CD4-positive, alpha-beta T cell treated with Interleukin-2 at 100 ng/mL for 4 hours (primary cell): ENCODE measurements around the gene PLEKHM3.

ENCODE experiments used
- DNase-seq: peaks from one replicate; pipeline ENCODE4 v3.0.0-alpha.2; 2020; ENCODE audit warnings: low spot score

The PLEKHM3 gene

DNA sequence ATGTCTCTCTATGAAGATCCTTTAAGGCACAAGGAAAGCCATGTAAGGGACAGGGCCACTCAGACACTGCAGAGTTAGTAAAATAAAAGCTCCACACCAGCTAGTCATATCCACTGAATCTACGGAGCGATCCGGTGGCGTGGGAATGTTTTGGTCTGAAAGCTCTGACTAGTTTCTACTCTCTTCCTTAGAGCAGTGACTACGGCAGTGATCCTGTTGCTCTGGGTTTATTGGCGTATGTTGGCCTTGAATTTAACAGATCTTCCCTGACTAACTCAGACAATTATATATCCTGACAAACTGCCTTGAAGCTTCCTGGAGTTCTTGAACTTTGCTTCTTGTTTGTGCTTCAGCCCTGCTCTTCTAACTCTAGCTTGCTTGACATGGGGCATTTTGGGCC is 140.3 kb downstream of the PLEKHM3 start:
- no peak for DNase-seq

DNA sequence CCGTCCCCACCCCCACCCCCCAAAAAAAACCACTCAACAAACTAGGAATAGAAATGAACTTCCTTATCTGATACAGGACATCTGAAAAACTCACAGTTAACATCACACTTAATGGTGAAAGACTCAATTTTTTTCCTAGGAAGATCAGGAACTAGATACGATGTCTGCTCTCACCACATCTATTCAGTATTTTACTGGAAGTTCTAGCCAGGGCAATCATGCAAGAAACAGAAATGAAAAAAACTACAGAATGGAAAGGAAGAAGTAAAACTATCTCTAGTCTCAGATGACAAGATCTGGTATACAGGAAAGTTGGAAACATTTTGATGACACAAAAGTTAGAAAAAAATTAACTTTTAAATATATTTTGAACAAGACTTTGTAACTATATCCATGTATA is 141.2 kb downstream of the PLEKHM3 start:
- no peak for DNase-seq

DNA sequence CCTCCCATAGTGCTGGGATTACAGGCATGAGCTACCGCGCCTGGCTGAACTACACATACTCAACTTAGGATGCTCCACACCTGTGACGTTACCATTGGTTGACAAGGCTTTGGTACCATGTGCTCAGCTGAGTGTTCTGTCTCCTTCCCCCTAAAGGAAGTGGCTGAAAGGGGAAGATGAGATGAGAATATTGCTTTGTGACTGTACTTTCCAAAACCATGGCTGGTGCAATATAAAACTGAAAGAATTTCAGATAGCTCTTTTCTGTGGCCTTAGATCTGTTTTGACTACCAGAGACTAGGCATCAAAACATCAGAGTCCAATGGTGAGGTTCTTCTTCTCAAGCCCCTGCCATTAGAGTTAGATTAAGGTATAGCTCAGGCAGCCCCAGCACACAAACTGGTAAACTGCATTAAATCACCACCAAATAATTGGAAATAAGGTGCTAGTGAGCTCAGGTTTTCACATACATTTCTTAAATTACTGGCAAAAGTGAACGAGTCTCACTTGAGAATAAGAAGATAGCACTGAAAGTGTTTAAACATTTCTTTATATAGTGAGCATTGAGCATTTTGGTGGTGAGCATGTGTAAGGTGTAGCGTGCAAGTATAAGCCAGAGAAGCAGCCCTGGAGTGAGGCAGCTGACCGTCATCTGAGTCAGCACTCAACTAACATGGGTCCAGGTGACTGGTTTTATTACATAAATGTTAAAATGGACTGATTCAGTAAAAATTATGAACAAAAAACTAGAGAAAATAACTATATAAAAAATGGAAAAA is 142.1 kb downstream of the PLEKHM3 start:
- DNase-seq: no peak

DNA sequence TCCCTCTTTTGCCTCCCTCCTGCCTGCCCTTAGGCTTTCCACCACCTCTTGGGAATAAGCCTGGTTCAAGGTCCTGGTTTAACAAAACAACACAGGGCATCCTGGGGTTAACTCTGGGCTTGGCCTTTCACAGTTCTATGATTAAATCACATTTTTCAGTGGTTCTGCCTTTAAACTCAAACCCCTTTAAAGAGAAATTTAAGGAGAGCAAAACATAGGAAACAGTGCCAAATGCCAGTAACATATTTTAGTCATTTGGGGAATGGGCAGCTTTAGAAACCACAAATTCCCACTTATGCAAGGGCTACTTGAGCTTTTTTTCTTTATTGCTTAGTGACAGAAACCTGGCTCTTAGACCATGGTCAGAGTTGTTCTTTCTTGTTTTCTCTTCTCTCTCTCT is 143.4 kb downstream of the PLEKHM3 start:
- no peak for DNase-seq

DNA sequence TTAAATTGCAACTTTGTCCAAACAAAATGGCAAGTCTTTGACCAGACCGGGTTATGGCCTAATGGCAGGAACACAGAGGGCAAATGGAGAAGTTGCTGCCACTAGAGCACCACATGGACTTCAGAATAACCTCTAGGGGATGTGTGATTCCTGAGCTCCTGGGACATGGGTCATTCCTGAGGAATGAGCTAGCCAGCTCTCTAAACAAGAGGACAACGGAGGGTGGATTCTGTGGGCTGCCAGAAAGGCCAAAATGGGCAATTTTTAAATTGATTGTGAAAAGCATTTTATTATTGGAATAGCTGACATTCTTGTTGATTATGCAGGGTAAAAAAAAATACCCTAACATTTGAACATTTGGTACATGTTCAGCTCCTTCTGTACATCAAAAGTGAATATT is 145.8 kb downstream of the PLEKHM3 start:
- no peak for DNase-seq

DNA sequence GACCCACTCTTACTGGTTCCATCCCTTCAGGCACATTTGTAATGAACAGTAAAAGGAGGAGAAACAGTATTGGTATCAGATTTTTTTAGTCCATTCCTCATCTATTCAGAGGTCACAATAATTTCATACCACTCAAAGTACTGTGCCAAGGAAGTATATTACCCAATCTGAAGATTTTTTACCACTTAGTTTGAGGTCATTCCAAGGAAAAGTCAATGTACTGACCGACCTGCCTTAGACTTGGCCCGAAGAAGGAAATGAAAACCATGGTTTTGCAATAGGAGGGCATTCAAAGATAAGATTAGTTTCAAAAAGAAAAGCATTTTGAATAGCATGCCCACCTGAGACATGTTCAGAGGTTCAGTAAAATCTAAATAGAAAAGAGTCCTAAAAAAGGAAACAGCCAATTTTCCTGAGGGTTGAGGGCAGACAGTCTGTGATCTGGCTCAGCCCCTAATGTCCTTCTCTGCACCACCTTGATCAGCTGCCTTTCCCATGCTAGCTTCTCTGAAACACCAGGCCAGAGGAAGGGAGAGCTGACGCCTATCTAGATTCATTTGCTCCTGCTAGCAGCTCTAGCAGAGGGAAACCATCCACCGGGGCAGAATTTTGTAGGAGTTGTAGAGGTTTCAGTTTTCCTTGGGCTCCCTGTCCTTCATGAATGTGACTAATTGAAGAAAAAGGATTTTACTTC is 148.3 kb downstream of the PLEKHM3 start:
- DNase-seq: no peak

DNA sequence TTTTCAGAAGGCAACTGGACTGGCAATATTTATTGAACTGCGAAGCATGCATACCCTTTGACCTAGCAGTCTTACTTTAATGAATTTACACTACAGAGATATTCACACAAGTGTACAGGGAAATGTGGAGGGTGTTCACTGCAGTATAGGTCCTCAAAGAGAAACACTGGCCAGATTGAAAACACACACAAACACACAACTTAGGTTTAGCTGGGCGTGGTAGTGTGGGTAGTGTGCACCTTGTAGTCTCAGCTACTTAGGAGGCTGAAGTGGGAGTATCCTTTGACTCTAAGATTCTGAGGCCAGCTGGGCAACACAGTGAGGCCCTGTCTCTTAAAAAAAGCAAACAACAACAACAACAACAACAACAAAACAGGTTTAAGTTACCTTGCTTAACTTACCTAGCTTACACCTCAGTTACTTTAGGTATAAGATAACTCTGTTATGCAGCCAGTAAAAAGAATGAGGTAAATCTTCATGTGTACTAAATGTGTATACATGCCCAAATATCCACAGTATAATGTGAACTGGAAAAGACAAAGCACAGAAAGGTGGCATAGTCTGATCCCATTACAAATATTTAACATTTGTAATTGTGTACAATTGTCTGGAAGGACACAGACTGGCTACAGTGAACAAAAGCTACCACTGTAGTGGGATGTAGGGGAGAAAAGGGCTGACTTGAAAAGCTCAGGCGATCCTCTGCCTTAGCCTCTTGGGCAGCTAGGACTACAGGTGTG is 149.7 kb downstream of the PLEKHM3 start:
- DNase-seq: no peak

DNA sequence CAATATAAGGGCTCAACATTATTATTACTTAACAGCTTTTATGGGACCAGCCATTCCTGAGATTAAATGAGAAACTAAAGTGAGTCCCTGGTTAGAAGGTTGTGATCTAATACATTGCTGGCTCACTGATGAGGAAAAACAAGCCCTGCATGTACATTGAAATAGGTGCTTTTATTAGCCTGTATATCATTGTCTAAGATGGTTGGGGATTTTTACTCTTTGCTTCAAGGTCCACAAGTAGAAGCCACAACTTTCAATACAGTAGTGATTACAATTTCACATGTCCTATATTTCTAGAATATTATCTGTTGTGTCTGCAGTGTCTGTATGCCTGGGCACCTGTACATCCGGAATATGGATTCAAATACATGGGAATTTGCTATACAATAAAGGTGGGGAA is 151.5 kb downstream of the PLEKHM3 start:
- DNase-seq: no peak

DNA sequence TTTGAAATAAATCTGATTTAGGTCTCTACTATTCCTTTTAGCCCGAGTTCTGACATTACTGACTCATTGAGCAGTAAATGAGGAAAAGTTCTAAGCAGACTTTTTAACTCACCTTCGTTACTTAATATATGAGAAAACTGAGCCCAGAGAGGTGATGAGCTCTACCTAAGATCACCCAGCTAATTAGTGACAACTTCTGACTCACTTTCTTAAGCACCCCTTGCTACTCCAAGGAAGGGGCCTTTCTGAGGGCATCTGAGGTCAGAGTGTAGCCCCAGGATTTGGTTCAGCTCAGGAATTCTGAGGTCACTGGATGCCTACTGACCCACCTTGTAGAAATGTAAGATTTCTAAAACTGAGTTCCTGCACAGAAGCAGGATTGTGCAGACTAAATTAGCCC is 153.4 kb downstream of the PLEKHM3 start:
- no peak for DNase-seq

DNA sequence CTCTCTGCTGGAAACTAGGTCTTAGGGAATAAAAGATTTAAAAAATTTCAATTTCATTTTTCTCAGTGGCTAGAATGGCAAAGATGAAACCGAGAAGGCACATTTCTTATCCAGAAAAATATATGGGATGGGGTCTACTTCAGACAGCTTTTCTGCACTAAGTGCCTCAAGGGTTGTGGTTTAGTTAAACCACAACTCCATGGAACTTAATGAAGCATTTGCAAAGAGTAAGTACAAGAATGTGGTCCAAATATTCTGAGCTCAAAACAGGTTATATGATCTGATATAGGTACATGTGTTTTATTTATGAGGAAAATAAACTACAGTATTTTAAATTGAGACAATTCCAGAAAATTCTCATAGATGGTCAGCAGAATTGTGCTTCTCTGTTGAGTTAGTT is 153.8 kb downstream of the PLEKHM3 start:
- DNase-seq: no peak

DNA sequence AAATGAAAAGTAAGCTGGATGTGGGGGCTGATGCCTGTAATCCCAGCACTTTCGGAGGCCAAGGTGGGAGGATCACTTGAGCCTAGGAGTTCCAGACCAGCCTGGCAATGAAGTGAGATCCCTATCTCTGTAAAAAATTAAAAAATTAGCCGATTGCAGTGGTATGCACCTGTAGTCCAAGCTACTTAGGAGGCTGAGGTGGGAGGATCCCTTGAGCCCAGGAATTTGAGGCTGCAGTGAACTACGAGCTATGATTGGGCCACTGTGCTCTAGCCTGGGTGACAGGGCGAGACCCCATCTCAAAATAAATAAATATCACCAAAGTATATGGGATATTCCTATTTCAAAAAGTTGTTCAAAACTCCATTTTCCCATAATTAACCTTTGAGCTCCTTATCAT is 154.5 kb downstream of the PLEKHM3 start:
- no peak for DNase-seq

DNA sequence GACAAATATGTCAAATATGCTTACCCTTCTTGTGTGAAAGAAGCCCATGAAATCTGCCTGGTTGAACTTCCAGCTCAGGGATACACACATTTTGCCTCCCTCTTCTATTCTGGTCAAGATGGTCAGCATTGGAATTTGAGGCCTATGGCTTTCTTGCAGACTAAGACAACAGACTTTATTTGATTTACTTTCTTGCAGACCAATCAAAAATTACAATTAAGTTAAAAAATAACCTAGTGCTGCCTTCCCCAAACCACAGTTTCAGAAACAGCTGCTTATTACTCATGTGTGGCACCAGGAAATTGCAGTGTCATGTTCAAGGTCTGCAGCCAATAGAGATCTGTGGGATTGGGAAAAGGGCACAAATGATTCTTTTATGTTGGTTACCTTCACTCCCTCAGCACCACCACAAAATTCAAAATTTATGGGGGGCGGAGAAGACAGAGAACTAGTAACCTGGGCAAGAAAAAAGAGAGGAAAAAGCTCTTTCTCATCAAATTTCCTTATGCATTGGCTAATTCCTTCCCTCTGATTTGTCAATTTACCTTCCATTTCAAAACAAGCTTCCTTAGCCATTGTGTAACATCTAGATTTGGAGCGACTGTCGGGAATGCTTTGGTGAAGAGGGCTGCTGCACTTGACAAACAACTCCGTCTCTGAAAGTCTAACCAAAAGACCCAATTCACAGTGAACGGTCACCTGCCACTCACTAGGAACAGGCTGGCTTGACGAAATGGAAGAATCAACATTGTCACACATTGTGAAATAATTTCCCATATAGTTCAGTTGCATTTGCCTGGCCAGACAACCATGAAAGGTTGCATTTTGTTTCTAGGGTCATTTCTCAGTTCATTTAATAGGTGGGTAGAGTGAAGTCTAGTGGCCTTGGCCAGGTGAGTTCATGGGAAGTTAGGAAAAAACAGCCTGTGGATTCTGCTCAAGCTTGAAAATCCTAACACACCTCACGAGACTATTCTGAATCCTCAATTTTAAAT is 155.2 kb downstream of the PLEKHM3 start:
- no peak for DNase-seq

DNA sequence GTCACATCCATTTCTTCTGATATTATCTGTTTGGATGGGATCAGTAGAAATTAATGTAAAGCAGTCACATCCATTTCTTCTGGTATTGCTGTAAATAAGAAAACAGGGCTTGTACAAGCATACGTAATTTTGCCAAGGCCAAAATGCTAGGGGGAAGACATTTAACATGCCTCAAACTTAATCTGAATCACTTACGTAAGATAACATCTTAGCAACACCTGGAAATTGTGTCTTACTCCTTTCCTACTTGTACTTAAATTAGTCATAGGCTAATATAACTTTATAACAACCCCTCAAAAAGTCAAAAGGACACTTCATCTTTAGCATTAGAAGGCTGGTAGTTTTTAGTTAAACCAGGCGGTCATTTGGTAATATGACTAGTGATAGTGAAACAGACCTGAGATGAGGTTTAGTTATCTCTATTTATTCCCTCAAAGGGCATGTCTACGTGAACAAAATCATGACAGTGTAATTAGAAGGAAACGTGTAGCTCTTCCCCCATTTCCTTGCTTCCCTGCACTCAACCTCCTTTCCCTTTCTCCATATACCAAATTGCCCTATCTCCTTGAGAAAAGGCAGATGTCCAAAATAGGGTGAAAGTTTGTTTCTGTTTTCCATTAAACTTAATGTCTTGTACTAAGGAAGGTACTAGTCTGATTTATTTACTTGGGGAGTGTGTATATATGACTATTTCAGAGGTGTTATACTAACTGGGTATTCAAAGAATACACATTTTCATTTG is 156.3 kb downstream of the PLEKHM3 start:
- no peak for DNase-seq

DNA sequence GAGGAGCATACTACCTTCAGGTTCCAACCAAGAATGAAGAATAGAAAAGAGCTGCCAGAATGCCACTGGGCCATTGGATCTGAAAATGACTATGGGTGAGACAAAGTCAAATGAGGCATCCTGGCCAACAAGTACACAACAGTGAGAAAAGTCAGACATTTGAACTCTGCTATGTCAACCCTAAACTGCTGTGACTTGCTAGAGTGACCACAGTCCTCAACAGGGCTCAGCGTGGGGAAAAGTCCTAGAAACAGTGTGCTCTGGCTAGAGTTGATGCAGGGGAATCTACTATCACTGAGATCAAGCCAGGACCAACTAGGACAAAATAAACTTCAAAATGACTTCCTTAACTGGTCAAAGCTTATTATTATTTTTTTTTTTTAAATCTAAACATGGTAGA is 157.4 kb downstream of the PLEKHM3 start:
- no peak for DNase-seq

DNA sequence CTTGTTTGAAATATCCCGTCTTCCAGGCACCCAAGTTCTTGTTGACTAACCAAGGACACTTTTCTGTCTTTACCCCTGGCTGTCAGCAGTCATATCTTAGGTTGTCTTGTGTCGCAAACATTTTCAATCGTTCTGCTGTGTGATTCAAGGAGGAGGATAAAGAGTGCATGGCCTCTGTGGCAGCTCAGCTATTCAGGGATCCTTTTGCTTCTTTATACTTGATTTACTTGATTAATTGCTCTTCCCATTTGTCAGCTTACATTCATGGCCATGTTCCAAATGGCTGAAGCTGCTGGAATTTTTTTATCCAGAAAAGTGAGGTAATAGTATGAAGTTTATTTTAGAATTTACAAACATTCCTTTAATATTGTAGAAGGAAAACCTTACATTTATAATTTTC is 158.3 kb downstream of the PLEKHM3 start:
- DNase-seq: no peak

DNA sequence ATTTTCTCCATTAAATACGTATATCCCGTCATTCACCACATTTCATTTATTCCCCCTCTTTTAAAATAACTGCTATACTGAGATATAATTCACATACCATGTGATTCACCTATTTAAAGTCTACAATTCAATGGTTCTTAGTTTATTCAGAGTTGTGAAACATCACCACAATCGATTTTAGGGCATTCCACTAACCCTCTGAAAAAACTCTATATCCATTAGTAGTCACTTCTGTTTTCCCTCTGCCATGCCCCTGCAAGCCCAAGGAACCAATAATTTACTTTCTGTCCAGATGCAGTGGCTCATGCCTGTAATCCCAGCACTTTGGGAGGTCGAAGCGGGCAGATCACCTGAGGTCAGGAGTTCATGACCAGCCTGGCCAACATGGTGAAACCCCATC is 160.1 kb downstream of the PLEKHM3 start:
- no peak for DNase-seq

DNA sequence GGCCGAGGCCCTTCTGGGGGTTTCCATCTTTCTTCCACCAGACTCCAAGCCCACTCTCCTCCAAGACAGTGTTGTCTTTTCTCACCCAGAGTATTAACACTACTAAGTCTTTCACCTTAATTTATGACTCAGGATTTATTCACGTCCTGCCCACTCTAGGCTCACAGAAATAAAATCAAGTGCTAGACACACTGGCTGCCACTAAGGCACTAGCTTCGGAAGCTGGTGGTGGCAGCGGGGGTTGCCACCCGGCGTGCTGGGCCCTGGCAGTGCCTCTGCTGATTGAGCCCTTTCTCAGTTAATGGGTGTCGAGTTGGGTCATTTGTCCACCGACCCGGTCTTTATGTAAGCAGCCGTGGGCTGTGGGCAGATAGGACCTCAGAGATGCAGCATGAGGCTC is 162.0 kb downstream of the PLEKHM3 start:
- DNase-seq: no peak

DNA sequence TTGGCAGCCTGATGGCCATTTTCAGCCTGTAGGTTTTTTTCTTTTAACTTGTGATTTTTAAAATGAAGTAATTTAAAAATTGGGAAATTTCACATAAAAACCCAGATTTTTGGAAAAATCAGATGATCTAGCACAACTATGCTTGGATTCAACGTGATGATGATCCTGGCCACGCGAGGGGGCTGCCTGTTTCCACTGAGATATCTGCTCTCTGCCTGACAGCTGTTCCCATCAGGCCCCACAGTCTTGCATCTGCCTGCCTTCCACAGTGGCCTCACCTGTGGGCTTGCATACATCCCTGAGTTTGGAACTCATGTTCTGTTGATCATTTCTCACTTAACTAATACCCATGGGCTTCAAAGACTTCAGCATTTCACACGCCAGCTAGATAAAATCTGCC is 163.5 kb downstream of the PLEKHM3 start:
- DNase-seq: no peak

DNA sequence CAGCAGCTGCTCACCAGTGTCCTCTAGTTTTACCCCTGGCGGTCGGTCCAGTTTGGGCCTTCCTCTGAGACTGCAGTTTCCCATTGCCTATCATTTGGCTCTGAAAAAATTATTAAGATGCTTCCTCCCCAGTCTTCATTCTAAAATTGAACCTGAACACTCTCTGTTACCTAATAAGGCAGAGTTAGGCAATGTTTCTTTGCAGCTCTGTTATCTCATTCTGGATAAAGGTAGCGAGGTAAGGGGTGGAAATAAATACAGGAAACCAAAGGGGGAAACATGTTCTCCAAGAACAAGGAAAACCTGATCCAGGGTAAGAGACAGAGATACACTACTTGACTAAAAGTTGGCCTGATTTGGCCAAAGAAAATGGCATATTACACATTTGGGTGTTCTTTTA is 164.6 kb downstream of the PLEKHM3 start:
- DNase-seq: no peak

DNA sequence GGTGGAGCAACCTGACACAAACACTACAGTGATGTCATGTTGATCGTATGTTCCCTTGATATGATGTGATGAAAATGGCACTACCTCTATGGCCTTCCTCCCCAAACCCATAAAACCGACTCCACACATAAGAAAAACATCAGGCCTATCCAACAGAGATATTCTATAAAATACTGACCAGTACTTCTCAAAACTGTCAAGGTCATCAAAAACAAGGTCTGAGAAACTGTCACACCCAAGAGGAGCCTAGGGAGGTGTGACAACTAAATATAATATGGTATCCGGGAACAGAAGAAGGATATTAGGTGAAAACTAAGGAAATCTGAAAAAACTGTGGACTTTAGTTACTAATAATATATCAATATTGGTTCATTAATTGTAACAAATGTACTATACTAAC is 169.7 kb downstream of the PLEKHM3 start:
- no peak for DNase-seq
